Measurements from ENCODE around the gene PDE11A.
"Not testable (repeated sequence)": the region's sequence is repeated elsewhere in the genome, so short reads cannot be mapped to it uniquely, and the experiment has no call there.

PDE11A gene

GRCh38 chr2:178072383-178073301, at the start of gene PDE11A:
TSS of gene PDE11A (minus strand) at chr2:178072777. CDS start at chr2:178072437, 340 bp downstream.
- DNase-seq (ENCODE audit: low read depth): no peak

GRCh38 chr2:178119179-178119922, 46.8 kb upstream of the PDE11A start:
- DNase-seq (ENCODE audit: low read depth): no peak

GRCh38 chr2:178117725-178118124, 45.1 kb upstream of the PDE11A start:
- no peak for DNase-seq (ENCODE audit: low read depth)

- no peak for DNase-seq (ENCODE audit: low read depth)
Measured at GRCh38 chr2:178115271-178115670, 42.7 kb upstream of the PDE11A start.

GRCh38 chr2:178114462-178114861, 41.9 kb upstream of the PDE11A start:
- no peak for DNase-seq (ENCODE audit: low read depth)

- DNase-seq (ENCODE audit: low read depth): peak; percentile 47
Measured at GRCh38 chr2:178112202-178113152, 39.9 kb upstream of the PDE11A start, which contains the start of gene RBM45. TSS of gene RBM45 (plus strand) at chr2:178112437. CDS start at chr2:178112547, 110 bp downstream.

- no peak for DNase-seq (ENCODE audit: low read depth)
Measured at GRCh38 chr2:178111743-178112142, 39.2 kb upstream of the PDE11A start.

- no peak for DNase-seq (ENCODE audit: low read depth)
Measured at GRCh38 chr2:178110681-178111080, 38.1 kb upstream of the PDE11A start.

- peak; percentile 3 for DNase-seq (ENCODE audit: low read depth)
Measured at GRCh38 chr2:178109813-178110212, 37.2 kb upstream of the PDE11A start.

GRCh38 chr2:178108176-178108575, 35.6 kb upstream of the PDE11A start:
- no peak for DNase-seq (ENCODE audit: low read depth)

- no peak for DNase-seq (ENCODE audit: low read depth)
Measured at GRCh38 chr2:178106053-178106452, 33.5 kb upstream of the PDE11A start.

GRCh38 chr2:178105566-178105965, 33.0 kb upstream of the PDE11A start:
- no peak for DNase-seq (ENCODE audit: low read depth)

- no peak for DNase-seq (ENCODE audit: low read depth)
Measured at GRCh38 chr2:178101321-178102079, 28.9 kb upstream of the PDE11A start.

GRCh38 chr2:178093471-178093870, 20.9 kb upstream of the PDE11A start:
- no peak for DNase-seq (ENCODE audit: low read depth)

GRCh38 chr2:178088774-178089270, 16.2 kb upstream of the PDE11A start:
- DNase-seq (ENCODE audit: low read depth): no peak

GRCh38 chr2:178084273-178084672, 11.7 kb upstream of the PDE11A start:
- no peak for DNase-seq (ENCODE audit: low read depth)

- DNase-seq (ENCODE audit: low read depth): no peak
Measured at GRCh38 chr2:178082408-178083045, 9.9 kb upstream of the PDE11A start.

GRCh38 chr2:178079279-178079678, 6.7 kb upstream of the PDE11A start:
- DNase-seq (ENCODE audit: low read depth): not testable (repeated sequence)

- DNase-seq (ENCODE audit: low read depth): no peak
Measured at GRCh38 chr2:178076130-178076529, 3.6 kb upstream of the PDE11A start.

- no peak for DNase-seq (ENCODE audit: low read depth)
Measured at GRCh38 chr2:178075006-178075326, 2.4 kb upstream of the PDE11A start.

Measured in HS-27A (cell line).